ENCODE results near the gene CLK3. TPM values are rescaled to one million over a fixed set of nuclear protein-coding genes. Genes with fewer than 3 reads are reported as not detected.
A peak's percentile ranks its signal among the peaks of the same experiment; 100 is the strongest.

CLK3 gene
- total and polyA plus RNA-seq, 2 of the 13 experiments (the other 11 are each of a cell fraction or from before 2014, with no cell fraction given) = 41.5 to 82.0 TPM

DNA sequence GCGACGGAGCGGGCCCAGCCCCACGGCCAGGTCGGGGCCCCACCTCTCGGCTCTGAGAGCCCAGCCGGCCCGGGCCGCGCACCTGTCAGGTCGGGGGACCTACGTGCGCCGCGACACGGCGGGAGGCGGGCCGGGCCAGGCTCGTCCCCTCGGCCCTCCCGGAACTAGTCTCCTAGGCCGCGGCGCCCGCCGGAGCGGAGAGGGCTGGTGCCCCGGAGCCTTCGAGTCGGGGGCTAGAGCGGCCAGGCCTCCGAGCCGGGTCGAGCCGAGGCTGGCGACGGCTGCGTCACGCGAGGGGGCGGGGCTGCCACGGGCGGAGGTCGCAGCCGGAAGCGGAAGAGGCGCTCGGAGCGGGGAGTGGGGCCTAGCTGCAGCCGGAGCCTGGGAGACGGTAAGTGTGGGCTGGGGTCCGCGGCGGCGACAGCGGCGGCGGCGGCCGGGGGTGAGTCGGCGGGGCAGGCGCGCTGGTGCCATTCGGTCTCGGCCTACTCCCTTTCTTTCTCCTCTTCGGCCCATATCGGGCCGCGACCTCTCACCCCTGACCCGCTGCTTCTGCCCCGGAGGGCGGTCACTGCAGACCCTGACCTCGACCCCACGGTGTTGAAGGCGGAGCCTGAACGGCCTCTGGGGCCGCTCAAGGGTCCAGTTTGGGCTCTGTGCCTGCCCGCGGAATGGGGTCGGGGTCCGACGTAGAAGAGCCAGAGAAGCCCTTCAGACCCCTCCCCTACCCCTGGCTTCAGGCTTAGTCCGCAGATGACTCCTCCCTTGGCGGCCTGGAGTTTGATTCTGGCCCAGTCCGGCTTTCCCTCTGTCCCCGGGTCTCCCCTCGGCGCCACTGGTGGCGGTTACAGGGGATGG is at the start of gene CLK3 (continued):
- TF ChIP-seq NFIC (IDR thresholded peaks at IDR 0.05; ENCODE audit: low read length) (no peak; the same call in 1 of the 2 replicates), ZBTB1 (CRISPR knock-in tag; IDR thresholded peaks at IDR 0.05; ENCODE audit: borderline replicate concordance) (no peak), NFE2L1 (CRISPR knock-in tag; IDR thresholded peaks at IDR 0.05; ENCODE audit: borderline replicate concordance) (no peak), EED (CRISPR knock-in tag; IDR thresholded peaks at IDR 0.05) (no peak; the same call in 1 of the 2 replicates), RELA (CRISPR knock-in tag; IDR thresholded peaks at IDR 0.05) (peak; percentile 42; the same call in 1 of the 2 replicates), ZNF138 (CRISPR knock-in tag; IDR thresholded peaks at IDR 0.05; ENCODE audit: low read depth) (peak; percentile 70; the same call in 1 of the 2 replicates), ZKSCAN1 (IDR thresholded peaks at IDR 0.05; ENCODE audit: low read length) (no peak), MEIS1 (CRISPR knock-in tag; IDR thresholded peaks at IDR 0.05; ENCODE audit: borderline replicate concordance) (0 out of 2 replicates have a peak, but pooled peaks have one; percentile 37), NFYC (CRISPR knock-in tag; IDR thresholded peaks at IDR 0.05) (peak; percentile 58), NFE2 (CRISPR knock-in tag; IDR thresholded peaks at IDR 0.05) (no peak), SAP130 (CRISPR knock-in tag; IDR thresholded peaks at IDR 0.05; ENCODE audit: low read depth) (peak; percentile 95), PHF5A (CRISPR knock-in tag; IDR thresholded peaks at IDR 0.05; ENCODE audit: low read depth, unreplicated experiment) (peak; percentile 71), ZNF12 (CRISPR knock-in tag; IDR thresholded peaks at IDR 0.05) (no peak), RXRA (CRISPR knock-in tag; IDR thresholded peaks at IDR 0.05) (peak; percentile 55; the same call in 1 of the 2 replicates), MEIS2 (CRISPR knock-in tag; IDR thresholded peaks at IDR 0.05) (peak; percentile 83), ZNF569 (CRISPR knock-in tag; IDR thresholded peaks at IDR 0.05; ENCODE audit: borderline replicate concordance) (no peak), ZFYVE20 (CRISPR knock-in tag; IDR thresholded peaks at IDR 0.05; ENCODE audit: borderline replicate concordance, low read depth) (no peak), RBM39 (IDR thresholded peaks at IDR 0.05; ENCODE audit: low read depth, low read length, poor library complexity, severe bottlenecking) (peak; percentile 40), SP5 (CRISPR knock-in tag; IDR thresholded peaks at IDR 0.05; ENCODE audit: borderline replicate concordance, low read depth) (peak; percentile 80), FOSL2 (CRISPR knock-in tag; IDR thresholded peaks at IDR 0.05) (peak; percentile 54), PAWR (CRISPR knock-in tag; IDR thresholded peaks at IDR 0.05; ENCODE audit: borderline replicate concordance) (0 out of 2 replicates have a peak, but pooled peaks have one; percentile 74), PAF1 (CRISPR knock-in tag; IDR thresholded peaks at IDR 0.05) (no peak), POLR2G (IDR thresholded peaks at IDR 0.05; ENCODE audit: low read depth, low read length) (peak; percentile 68), DPF2 (CRISPR knock-in tag; IDR thresholded peaks at IDR 0.05; ENCODE audit: borderline replicate concordance, low read depth) (no peak), SP4 (CRISPR knock-in tag; IDR thresholded peaks at IDR 0.05) (peak; percentile 99), DNMT3B (CRISPR knock-in tag; conservative IDR thresholded peaks at IDR 0.05) (no peak), ZNF7 (CRISPR knock-in tag; IDR thresholded peaks at IDR 0.05) (no peak)
- TF ChIP-seq, protein P1, sequence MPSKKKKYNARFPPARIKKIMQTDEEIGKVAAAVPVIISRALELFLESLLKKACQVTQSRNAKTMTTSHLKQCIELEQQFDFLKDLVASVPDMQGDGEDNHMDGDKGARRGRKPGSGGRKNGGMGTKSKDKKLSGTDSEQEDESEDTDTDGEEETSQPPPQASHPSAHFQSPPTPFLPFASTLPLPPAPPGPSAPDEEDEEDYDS (CRISPR knock-in tag; IDR thresholded peaks at IDR 0.05) = peak; percentile 71; the same call in 1 of the 2 replicates
- TF ChIP-seq, protein P2, sequence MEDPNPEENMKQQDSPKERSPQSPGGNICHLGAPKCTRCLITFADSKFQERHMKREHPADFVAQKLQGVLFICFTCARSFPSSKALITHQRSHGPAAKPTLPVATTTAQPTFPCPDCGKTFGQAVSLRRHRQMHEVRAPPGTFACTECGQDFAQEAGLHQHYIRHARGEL (CRISPR knock-in tag; IDR thresholded peaks at IDR 0.05) = no peak
- TF ChIP-seq, protein P3, sequence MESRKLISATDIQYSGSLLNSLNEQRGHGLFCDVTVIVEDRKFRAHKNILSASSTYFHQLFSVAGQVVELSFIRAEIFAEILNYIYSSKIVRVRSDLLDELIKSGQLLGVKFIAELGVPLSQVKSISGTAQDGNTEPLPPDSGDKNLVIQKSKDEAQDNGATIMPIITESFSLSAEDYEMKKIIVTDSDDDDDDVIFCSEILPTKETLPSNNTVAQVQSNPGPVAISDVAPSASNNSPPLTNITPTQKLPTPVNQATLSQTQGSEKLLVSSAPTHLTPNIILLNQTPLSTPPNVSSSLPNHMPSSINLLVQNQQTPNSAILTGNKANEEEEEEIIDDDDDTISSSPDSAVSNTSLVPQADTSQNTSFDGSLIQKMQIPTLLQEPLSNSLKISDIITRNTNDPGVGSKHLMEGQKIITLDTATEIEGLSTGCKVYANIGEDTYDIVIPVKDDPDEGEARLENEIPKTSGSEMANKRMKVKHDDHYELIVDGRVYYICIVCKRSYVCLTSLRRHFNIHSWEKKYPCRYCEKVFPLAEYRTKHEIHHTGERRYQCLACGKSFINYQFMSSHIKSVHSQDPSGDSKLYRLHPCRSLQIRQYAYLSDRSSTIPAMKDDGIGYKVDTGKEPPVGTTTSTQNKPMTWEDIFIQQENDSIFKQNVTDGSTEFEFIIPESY (CRISPR knock-in tag; IDR thresholded peaks at IDR 0.05) = no peak
